ENCODE results near the gene ZNF117. TPM values are rescaled to one million over a fixed set of nuclear protein-coding genes. Genes with fewer than 3 reads are reported as not detected.

Gene ZNF117
- total and polyA plus RNA-seq, 9 of the 15 experiments (the other 6 are each of a cell fraction or from before 2014, with no cell fraction given) = 2.5 to 18.9 (median 14.1) TPM

- TF ChIP-seq, protein P1, sequence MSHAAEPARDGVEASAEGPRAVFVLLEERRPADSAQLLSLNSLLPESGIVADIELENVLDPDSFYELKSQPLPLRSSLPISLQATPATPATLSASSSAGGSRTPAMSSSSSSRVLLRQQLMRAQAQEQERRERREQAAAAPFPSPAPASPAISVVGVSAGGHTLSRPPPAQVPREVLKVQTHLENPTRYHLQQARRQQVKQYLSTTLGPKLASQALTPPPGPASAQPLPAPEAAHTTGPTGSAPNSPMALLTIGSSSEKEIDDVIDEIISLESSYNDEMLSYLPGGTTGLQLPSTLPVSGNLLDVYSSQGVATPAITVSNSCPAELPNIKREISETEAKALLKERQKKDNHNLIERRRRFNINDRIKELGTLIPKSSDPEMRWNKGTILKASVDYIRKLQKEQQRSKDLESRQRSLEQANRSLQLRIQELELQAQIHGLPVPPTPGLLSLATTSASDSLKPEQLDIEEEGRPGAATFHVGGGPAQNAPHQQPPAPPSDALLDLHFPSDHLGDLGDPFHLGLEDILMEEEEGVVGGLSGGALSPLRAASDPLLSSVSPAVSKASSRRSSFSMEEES (CRISPR knock-in tag; IDR thresholded peaks at IDR 0.05) = peak; percentile 78
- TF ChIP-seq EHMT2 (IDR thresholded peaks at IDR 0.05) = no peak; the same call in 1 of the 2 replicates
- 0 out of 2 replicates have a peak, but pooled peaks have one; percentile 12 for TF ChIP-seq ZSCAN29 (IDR thresholded peaks at IDR 0.05)
- no peak for TF ChIP-seq SAFB (IDR thresholded peaks at IDR 0.05; ENCODE audit: borderline replicate concordance, low read depth, low read length)
- no peak for TF ChIP-seq ZNF408 (CRISPR knock-in tag; IDR thresholded peaks at IDR 0.05; ENCODE audit: low read depth)
- no peak for TF ChIP-seq HMG20B (CRISPR knock-in tag; IDR thresholded peaks at IDR 0.05)
- no peak for TF ChIP-seq ZBTB17 (CRISPR knock-in tag; IDR thresholded peaks at IDR 0.05)
- peak; percentile 99 for TF ChIP-seq CBFA2T2 (conservative IDR thresholded peaks at IDR 0.05)
- no peak for TF ChIP-seq ZBTB1 (CRISPR knock-in tag; IDR thresholded peaks at IDR 0.05; ENCODE audit: borderline replicate concordance, low read depth)
- peak; percentile 92 for TF ChIP-seq KHSRP (IDR thresholded peaks at IDR 0.05)
- TF ChIP-seq GATAD2B (IDR thresholded peaks at IDR 0.05; ENCODE audit: borderline replicate concordance) = peak; percentile 95
- TF ChIP-seq XRCC5 (IDR thresholded peaks at IDR 0.05; ENCODE audit: low read depth, low read length) = no peak
- TF ChIP-seq TFAM (CRISPR knock-in tag; conservative IDR thresholded peaks at IDR 0.05) = no peak
- peak; percentile 98 for TF ChIP-seq LEF1 (IDR thresholded peaks at IDR 0.05)
- peak; percentile 53; the same call in 1 of the 2 replicates for TF ChIP-seq MAFF (IDR thresholded peaks at IDR 0.05; ENCODE audit: low read length)
- 0 out of 2 replicates have a peak, but pooled peaks have one; percentile 16 for TF ChIP-seq RREB1 (CRISPR knock-in tag; IDR thresholded peaks at IDR 0.05)
- TF ChIP-seq, protein P2, sequence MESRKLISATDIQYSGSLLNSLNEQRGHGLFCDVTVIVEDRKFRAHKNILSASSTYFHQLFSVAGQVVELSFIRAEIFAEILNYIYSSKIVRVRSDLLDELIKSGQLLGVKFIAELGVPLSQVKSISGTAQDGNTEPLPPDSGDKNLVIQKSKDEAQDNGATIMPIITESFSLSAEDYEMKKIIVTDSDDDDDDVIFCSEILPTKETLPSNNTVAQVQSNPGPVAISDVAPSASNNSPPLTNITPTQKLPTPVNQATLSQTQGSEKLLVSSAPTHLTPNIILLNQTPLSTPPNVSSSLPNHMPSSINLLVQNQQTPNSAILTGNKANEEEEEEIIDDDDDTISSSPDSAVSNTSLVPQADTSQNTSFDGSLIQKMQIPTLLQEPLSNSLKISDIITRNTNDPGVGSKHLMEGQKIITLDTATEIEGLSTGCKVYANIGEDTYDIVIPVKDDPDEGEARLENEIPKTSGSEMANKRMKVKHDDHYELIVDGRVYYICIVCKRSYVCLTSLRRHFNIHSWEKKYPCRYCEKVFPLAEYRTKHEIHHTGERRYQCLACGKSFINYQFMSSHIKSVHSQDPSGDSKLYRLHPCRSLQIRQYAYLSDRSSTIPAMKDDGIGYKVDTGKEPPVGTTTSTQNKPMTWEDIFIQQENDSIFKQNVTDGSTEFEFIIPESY (CRISPR knock-in tag; IDR thresholded peaks at IDR 0.05) = peak; percentile 39; the same call in 1 of the 2 replicates
- TF ChIP-seq, protein P3, sequence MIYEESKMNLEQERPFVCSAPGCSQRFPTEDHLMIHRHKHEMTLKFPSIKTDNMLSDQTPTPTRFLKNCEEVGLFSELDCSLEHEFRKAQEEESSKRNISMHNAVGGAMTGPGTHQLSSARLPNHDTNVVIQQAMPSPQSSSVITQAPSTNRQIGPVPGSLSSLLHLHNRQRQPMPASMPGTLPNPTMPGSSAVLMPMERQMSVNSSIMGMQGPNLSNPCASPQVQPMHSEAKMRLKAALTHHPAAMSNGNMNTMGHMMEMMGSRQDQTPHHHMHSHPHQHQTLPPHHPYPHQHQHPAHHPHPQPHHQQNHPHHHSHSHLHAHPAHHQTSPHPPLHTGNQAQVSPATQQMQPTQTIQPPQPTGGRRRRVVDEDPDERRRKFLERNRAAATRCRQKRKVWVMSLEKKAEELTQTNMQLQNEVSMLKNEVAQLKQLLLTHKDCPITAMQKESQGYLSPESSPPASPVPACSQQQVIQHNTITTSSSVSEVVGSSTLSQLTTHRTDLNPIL (CRISPR knock-in tag; IDR thresholded peaks at IDR 0.05) = no peak
Observed at GRCh38 chr7:64999165-65000004, 8.5 kb upstream of the ZNF117 start (continued).

All from K562 (cell line).